Stimulated activated CD4-positive, alpha-beta T cell treated with anti-CD3 and anti-CD28 coated beads, Interleukin-15, amount 100 ng/mL, for 1 hour (primary cell): ENCODE results near the gene COL4A1.

ENCODE experiments used
- DNase-seq, 2 donors: peaks; one replicate each; pipeline ENCODE4 v3.0.0-alpha.2; 2020; ENCODE audit warnings: low read depth in 1 of 2, low spot score in 1 of 2

Gene COL4A1

GRCh38 chr13:110278859-110279258, 28.1 kb downstream of the COL4A1 start:
- no peak for DNase-seq

DNA sequence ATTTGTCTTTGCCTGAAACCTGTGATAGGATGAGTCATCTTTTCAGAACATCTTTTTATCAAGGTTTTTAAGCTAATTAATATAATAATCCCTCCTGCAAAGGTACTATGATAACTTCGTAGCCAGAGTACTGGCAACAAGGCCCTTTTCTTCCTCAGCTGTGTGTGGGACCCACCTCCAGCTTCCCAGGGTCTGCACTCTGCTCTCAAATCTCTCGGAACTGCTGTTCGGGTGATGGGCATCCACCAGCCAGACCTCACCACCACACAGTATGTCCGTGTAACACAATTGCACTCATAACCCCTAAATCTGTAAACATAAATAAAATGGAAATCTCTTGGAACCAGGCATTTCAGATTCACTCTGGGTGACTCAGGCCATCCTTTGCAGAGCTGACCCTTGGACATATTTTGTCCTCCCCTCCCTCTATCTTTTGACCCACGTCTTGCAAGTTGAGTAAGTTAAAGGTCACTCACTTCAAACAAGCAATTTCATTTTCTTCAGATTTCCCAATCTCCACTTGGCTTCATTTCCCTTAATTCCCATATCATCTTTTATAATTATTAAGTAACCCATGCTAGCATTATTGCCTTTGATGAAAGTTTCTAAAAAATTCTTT, 29.5 kb downstream of the COL4A1 start:
- DNase-seq: no peak

- DNase-seq: no peak
Observed at GRCh38 chr13:110276553-110276950, 30.4 kb downstream of the COL4A1 start.

- no peak for DNase-seq
Observed at GRCh38 chr13:110275931-110276552, 30.9 kb downstream of the COL4A1 start.

- no peak for DNase-seq
Observed at GRCh38 chr13:110274687-110275086, 32.3 kb downstream of the COL4A1 start.

DNA sequence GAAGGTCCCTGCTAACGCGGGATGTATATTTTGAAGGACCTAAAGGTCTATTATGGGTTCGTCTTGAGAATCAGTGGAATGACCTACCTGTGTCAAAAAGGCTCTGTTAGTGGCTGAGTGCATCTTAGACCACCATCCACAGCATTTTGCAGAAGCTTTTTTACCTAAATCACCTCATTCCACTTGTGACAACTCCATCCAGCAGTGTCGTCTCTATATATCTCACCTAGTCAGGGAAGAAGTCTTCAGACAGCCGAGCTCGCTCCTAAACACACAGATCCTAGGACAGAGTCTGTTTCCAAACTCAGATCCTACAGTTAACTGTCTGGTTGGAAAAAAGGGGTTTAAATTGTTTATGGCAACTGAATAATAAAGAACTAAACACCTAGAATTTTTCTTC, 33.7 kb downstream of the COL4A1 start:
- no peak for DNase-seq

DNA sequence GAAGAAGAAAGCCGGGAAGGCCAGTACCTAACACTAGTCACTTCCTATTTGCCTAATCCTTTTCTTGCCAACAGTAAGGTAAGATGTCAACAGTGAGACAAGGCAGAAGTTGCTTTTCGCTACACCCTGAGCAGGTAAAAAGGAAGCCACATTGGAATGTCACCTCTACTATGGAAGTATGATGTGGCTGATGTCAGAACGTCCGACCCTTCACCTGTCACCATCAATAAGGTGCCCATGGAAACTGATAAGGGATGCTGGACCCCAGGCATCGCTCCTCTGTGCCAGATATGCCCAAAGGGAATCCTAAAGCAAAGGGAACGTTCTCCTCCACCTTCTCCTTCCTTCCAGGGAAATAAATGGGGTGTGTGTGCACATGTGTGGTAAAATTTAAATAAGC, 34.3 kb downstream of the COL4A1 start:
- no peak for DNase-seq

- DNase-seq: no peak
Observed at GRCh38 chr13:110272227-110272626, 34.7 kb downstream of the COL4A1 start.

DNA sequence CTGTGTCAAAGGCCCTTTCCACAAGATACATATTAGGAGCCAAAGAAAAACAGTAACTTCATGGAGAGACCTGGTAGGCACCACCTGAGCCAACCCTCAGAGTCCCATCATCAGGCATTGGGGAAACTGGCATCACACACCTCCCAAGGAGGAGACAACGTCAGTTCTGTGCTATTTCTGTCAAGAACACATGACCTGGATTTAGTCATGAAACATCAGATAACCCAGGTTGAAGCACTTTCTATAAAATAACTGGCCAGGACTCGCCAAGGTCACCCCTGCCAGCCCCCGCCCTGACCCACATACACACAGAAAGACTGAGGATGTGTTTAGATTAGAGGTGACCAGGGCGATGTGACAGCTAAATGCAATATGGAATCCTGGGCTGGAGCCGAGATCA, 35.6 kb downstream of the COL4A1 start:
- DNase-seq: no peak

GRCh38 chr13:110270507-110270906, 36.5 kb downstream of the COL4A1 start:
- no peak for DNase-seq

DNA sequence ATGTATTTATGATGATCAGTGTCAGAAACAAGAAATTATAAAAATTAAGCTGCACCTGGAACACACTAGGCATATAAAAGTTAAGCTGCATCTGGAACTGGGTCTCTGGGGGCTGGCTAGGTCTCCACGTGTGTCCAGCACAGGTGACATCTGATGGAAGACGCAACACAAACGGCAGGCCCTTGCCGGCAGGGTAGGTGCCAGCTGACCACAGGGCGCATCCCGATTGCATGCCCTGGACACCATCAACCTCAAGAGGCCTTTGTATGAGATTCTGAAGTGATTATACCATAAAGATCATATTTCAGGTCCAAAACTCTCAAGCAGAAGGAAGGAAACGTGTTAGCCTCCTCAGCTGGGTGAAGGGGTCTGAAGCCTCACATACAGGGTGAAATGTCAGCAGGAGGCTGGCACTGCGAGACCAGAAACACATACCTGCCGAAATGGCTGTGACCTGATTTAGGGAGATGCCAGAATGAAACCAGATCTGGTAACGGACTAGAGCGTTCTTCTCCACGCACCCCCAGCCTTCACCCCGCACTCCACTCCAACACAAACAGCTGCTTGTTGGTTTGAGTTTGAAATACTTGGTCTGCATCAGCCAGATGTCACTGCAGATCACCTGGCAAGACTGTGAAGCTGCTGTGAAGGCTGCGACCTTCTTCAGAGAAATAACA, 37.3 kb downstream of the COL4A1 start:
- no peak for DNase-seq

DNA sequence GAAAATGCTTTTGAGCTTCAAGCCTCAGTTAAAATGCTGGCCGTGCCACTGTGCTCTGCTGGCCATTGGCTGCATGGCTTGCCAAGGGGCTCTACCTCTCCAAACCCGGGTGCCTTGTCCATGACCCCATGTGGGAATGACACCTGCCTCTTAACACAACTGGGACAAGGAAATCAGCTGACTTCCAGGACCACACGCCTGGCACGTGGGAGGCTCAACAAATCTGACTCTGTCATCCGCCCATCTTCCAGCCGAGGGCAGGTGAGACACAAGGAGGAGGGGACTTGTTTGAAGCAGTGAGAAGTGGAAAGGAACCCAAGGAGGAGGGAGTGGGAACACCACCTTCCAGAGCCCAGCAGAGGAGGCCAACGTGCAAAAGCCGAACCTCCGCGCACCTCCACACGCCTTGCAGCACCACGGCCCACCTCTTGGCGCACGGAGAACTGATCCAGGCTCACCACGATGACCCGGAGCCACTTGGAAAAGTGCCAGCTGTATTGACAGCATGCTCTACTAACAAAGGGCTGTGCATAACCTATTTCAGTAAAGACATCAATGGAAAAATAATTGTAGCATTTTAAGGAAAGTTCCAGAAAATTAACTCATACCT, 38.3 kb downstream of the COL4A1 start:
- no peak for DNase-seq

DNA sequence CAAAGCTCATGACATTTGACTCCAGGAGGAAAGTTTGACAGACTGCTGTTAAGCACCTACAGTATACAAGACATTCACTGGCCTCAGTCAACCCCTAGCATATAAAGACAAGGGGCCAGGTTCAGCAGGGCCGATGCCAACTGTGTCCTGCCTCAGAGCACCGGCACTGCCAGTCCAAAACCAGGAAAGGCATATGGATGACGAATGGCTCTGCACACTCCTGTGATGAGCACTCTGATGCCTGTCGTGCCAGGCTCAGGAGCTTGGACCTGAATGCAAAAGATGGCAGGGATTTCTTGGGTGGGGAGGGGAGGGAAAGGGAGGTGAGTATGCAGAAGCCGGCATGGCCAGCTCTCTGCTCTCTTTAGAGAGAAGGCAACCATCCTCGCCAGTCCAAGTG, 38.9 kb downstream of the COL4A1 start:
- no peak for DNase-seq

DNA sequence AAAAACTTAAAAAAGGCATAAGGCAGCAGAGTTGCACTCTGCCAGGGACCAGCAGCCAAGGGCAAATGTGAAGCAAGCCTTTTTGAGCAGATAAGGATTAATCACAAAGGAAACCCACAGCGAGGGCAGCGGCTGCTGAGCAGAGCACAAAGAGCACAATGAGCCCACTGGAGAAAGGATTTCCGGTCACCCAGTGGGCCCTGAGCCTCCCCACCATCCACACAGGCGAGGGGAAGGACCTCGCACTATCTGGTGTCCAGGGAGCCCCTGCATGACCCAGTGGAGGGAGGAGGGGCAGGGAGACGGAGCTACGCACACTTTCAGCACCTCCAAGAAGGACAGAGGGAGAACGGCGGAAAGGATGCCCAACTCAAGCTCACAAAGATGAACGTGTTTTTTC, 40.0 kb downstream of the COL4A1 start:
- DNase-seq: no peak

- DNase-seq: no peak
Observed at GRCh38 chr13:110266431-110266809, 40.5 kb downstream of the COL4A1 start.

DNA sequence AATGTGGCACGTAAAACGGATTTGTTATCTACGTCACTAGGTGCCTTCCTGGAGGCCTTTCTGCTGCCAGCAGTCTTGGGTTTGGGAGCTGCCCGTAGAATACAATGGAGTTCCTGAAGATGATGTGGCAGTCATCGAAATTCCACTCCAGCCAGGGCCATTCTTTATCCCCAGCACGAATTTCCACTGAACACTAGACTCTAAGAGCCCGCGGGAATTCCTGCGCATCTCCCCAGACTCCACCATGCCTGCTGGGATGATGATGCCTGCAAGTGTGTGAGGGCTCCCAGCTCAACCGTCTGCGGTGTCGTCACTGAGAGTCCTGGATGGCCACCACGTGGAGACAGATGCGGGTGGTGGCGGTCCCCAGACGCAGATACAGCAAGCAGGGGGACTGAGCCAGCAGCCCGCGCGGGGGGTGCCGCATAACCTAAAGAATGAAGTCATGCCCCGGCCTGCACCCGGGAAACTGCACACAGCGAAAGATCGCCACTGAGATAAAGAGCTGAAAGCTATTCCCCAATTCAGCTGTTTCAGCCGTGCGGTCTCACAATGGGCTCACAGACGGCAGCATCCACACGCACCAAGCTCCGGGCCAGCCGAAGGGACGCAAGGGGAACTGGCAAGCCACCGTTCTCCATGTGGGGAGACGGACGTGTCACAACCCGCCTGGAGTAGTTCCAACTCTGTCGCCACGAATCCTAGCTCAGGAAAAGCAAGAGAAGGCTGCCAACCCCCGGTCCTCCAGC, 41.1 kb downstream of the COL4A1 start:
- no peak for DNase-seq

- DNase-seq: no peak
Observed at GRCh38 chr13:110265341-110265681, 41.6 kb downstream of the COL4A1 start.

DNA sequence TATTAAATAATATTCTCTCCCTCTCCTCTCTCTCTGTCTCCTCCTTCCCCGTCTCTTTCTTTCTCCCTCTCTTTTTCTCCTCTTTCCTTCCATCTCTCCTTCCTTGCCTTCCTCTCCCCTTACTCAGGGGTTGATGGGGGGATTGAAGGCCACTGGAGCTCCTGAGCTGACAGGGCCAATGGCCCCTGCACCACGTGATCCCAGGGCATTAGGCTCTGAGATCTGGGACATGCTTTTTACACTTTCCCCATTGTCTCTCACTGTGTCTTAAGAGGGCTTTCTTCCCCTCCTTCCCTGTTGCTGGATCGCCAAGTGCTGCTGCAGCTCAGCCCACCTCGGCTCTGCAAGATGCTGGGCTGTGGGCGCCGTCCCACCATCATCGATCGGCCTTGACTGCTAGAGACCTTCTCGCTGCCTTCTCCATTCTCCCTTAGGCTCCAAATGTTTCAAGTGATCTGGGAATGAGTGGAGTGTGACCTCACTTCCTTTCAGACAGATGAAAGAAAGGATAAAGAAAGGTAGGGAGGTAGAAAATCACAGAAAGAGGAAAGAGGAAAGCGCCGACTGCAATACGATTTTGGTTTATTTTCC, 42.2 kb downstream of the COL4A1 start:
- DNase-seq: no peak

GRCh38 chr13:110263888-110264287, 43.1 kb downstream of the COL4A1 start:
- no peak for DNase-seq

GRCh38 chr13:110263404-110263803, 43.6 kb downstream of the COL4A1 start:
- no peak for DNase-seq

- DNase-seq: no peak
Observed at GRCh38 chr13:110262508-110263291, 44.3 kb downstream of the COL4A1 start.
